ENCODE results near the gene SAMD14.

Gene SAMD14

GRCh38 chr17:50129728-50130558 lies at the start of gene SAMD14:
Gene SAMD14, minus strand, starts transcription at chr17:50130160. Its CDS starts 5,201 bp downstream, at chr17:50124959.
- DNase-seq = peak; percentile 80 to 91 (median 80)

GRCh38 chr17:50177983-50178834 lies 48.2 kb upstream of the SAMD14 start:
- DNase-seq = peak; percentile 64 to 75 (median 67)

GRCh38 chr17:50177476-50177875 lies 47.5 kb upstream of the SAMD14 start:
- no peak for DNase-seq

- DNase-seq = no peak
Observed at GRCh38 chr17:50176559-50177357, 46.8 kb upstream of the SAMD14 start.

GRCh38 chr17:50175035-50175807 lies 45.3 kb upstream of the SAMD14 start:
- DNase-seq = no peak

- no peak for DNase-seq
Observed at GRCh38 chr17:50174444-50174843, 44.5 kb upstream of the SAMD14 start.

- no peak for DNase-seq
Observed at GRCh38 chr17:50173335-50173941, 43.5 kb upstream of the SAMD14 start.

GRCh38 chr17:50172936-50173334 lies 43.0 kb upstream of the SAMD14 start:
- no peak for DNase-seq

- no peak for DNase-seq
Observed at GRCh38 chr17:50172130-50172529, 42.2 kb upstream of the SAMD14 start.

- DNase-seq = no peak
Observed at GRCh38 chr17:50171371-50172071, 41.6 kb upstream of the SAMD14 start.

- no peak for DNase-seq
Observed at GRCh38 chr17:50170662-50171370, 40.9 kb upstream of the SAMD14 start.

- DNase-seq = no peak
Observed at GRCh38 chr17:50169881-50170459, 40.0 kb upstream of the SAMD14 start.

GRCh38 chr17:50169121-50169764 lies 39.3 kb upstream of the SAMD14 start:
- DNase-seq = peak; percentile 60 to 78 (median 68)

GRCh38 chr17:50168319-50168718 lies 38.4 kb upstream of the SAMD14 start:
- no peak for DNase-seq

- DNase-seq = no peak
Observed at GRCh38 chr17:50167371-50167770, 37.4 kb upstream of the SAMD14 start.

- DNase-seq = no peak
Observed at GRCh38 chr17:50166518-50167181, 36.7 kb upstream of the SAMD14 start.

- DNase-seq = no peak
Observed at GRCh38 chr17:50165867-50166517, 36.0 kb upstream of the SAMD14 start, which contains the start of gene SGCA. Gene SGCA, plus strand, starts transcription at chr17:50166005. Its CDS starts 36 bp downstream, at chr17:50166041.

- no peak for DNase-seq
Observed at GRCh38 chr17:50165466-50165865, 35.5 kb upstream of the SAMD14 start.
